ENCODE results near the gene DLK1.

GRCh38 chr14:100698666-100699448 lies 27.8 kb upstream of the DLK1 start:
- TF ChIP-seq FOXP2 (optimal IDR thresholded peaks at IDR 0.05; ENCODE audit: control extremely low read depth, extremely low read length, insufficient read depth) (no peak), POLR2AphosphoS5 (IDR thresholded peaks at IDR 0.05; ENCODE audit: borderline replicate concordance, low read depth, low read length) (no peak), EZH2 (IDR thresholded peaks at IDR 0.05) (no peak)

Measured in SK-N-MC (cell line).